Mammary microvascular endothelial cell (primary cell): ENCODE measurements around the gene RUNX2. TPM values are rescaled to one million over a fixed set of nuclear protein-coding genes. Genes with fewer than 3 reads are reported as not detected.

Source experiments
- total RNA-seq: library from RNA; depleted of rRNA; stranded (reverse); fragments of >200 nt; gene quantifications from 2 replicates; pipeline ENCODE4 v1.2.3, GENCODE V29; 2015

RUNX2 gene
- 0.69 TPM in 1 of 2 replicates, not detected in the other for total RNA-seq

DNA sequence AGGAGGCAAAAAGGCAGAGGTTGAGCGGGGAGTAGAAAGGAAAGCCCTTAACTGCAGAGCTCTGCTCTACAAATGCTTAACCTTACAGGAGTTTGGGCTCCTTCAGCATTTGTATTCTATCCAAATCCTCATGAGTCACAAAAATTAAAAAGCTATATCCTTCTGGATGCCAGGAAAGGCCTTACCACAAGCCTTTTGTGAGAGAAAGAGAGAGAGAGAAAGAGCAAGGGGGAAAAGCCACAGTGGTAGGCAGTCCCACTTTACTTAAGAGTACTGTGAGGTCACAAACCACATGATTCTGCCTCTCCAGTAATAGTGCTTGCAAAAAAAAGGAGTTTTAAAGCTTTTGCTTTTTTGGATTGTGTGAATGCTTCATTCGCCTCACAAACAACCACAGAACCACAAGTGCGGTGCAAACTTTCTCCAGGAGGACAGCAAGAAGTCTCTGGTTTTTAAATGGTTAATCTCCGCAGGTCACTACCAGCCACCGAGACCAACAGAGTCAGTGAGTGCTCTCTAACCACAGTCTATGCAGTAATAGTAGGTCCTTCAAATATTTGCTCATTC, at the start of gene RUNX2:
Gene RUNX2, plus strand, starts transcription at position 375 of the 567 bp plus-strand sequence. CDS start 397 bp downstream, outside the sequence.

DNA sequence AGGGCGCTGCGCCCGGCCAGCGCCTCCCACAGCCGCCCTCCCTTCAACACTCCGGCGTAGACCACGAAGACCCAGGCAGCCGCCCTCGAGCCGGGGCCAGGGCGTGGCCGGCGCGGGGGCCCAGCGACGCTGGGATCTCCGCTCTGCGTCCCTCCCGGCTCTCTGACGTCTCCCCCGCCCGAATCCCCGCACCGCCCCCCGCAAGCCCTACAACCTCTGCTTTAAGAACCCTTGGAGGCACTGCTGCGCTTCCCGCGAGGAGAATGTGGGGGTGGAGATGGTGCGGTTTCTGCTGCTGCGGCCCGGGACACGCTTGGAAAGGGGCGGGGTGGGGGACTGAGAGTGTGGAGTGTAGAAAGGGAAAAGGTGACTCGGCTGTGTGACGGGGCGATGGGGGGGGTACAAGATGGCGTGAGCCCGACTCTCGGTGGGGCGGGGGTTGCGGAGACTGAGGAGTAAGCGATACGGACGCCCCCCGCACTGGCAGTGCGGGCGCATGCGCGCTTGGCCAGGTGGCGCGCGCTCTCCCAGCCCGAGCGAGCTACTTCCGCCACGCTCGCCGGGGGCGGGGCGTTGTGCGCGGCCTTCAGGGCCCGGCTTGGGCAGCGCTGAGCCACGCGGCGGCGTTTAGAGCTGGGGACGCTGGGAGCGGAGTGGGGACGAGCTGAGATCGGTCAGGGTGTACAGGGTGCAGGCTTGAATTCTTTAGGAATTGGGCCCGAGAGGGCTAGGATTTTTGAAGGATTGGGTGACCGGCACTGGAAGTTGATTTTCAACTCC, 49.6 kb downstream of the RUNX2 start, which contains the start of gene SUPT3H:
Gene SUPT3H, minus strand, starts transcription at position 381 of the 780 bp plus-strand sequence.

Other genes with a start within 250 kb of the RUNX2 start
- gene SUPT3H, start 49.6 kb downstream of the RUNX2 start, total RNA-seq: 3.5 and 4.0 TPM in 2 replicates